GM19099 (cell line): ENCODE data around the gene SPNS2.

ENCODE experiments used
- POLR2A ChIP-seq: IDR thresholded peaks from 3 replicates; pipeline ENCODE4 v1.6.1; 2011; ENCODE audit warnings: low read depth; ENCODE audit not compliant: insufficient read length; ENCODE audit errors: extremely low read depth

SPNS2 gene

DNA sequence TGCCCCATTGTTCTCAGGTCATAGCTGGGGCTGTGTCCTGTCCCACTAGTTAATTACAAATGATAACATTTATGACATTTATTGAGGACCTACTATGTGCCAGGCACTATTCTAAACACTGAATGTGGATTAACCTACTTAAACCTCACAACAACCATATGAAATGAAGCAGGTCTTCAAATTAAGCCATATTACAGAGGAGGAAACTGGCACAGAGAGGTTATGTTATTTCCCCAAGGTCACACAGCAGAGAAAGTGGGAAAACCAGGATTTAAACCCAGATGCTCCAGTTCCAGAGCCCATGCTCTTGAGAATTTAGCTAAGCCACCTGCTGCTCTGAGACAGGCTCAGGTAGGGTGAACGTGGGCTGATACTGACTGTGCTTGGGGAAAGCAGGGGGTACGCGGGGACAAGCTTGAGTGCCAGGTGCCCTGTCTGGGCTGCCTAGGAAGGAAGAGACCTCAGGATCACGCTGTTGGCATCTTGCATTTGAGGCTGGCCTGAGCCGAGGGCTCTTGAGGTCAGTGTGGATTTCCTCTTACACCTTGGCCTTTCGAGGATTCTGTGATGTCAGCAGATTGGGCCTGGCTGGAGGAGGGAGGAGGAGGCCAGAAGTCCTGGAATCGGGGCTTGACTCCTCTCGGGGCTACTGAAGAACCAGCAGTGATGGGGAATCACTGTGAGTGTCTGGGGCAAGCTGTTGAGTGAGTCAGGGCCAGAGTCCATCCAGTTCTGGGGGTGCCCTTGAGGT is 8.9 kb downstream of the SPNS2 start:
- TF ChIP-seq POLR2A: no peak

DNA sequence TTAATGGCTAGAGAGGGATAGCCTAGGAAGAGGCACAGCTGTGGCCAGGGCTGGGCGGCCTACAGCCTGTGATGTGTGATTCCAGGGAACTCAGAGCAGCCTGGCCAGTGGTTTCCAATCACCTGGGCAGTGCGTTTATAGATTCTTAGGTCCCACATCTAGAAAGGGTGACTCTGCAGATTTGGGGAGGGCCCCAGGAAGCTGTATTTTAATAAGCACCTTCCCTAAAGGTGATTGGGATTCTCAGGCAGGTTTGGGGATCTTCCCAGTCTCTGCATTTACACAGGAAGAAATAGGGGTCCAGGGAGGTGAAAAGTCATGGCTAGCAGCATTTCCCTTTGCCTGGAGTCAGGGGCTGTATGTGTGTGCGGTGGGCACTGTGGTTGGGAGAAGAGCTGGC is 9.5 kb downstream of the SPNS2 start:
- TF ChIP-seq POLR2A: no peak

DNA sequence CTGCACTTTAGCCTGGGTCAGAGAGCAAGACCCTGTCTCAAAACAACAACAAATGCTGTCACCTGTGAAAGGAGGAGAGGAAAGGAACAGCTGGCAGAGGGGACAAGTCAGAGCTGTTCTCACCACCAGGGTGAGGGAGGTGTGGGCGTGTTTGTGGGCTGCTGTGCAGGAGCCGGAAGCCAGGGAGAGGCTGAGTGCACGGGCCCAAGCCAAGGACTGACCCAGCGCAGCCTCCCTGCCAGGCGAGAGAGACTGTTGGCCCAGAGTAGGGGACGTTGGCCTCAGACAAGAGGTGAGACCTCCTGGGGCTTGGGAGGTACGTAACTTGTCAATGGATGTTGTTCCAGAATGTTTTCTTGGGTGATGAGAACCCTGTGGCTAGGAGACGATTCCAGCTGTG is 10.7 kb downstream of the SPNS2 start:
- TF ChIP-seq POLR2A: no peak

DNA sequence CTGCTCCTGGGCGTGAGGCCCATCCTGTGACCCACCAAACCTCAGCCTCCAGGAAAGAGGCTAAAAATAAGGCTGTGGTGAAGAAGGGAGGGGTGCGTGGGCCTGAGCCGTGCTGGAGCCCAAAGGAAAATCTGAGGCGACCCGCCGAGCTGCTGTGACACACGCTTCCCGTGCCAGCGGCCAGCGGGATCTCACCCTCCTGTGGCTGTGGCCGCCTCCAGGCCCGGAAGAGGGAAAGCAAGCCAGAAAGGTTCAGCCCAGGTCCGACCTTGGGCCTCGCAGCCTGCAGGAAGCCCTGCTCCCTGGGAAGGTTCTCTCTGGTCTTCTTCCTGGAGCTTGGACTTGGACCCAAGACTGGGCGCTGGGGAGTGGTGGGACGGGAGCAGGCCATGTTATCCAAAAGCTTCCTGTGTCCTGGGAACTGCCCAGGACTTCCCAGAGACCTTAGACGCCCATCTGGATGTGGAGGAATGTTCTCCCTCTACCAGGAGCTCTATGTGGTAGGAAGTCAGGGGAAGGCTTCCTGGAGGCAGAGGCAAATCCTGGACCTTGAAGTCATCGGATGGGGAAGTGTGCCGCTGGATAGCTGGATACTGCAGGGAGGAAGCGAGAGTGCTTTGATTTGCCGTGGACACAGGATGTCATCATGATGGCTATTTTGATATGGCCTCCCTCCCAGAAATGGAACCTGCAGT is 11.4 kb downstream of the SPNS2 start:
- no peak for TF ChIP-seq POLR2A

DNA sequence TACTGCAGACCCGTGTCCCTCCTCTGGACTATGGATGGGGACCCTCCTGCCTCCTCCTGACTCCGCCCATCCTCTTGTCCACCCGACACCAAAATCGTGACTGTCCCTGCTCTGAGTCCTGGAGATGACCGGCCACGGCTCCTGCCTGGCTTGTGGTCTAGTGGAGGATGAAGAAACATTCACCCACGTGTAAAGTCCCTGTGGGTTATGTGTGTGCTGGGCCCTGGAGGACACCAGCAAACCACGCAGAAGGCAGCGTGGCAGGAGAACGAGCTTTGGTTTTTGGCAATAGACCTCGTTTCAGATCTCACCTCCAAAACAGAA is 11.9 kb downstream of the SPNS2 start:
- TF ChIP-seq POLR2A: no peak

DNA sequence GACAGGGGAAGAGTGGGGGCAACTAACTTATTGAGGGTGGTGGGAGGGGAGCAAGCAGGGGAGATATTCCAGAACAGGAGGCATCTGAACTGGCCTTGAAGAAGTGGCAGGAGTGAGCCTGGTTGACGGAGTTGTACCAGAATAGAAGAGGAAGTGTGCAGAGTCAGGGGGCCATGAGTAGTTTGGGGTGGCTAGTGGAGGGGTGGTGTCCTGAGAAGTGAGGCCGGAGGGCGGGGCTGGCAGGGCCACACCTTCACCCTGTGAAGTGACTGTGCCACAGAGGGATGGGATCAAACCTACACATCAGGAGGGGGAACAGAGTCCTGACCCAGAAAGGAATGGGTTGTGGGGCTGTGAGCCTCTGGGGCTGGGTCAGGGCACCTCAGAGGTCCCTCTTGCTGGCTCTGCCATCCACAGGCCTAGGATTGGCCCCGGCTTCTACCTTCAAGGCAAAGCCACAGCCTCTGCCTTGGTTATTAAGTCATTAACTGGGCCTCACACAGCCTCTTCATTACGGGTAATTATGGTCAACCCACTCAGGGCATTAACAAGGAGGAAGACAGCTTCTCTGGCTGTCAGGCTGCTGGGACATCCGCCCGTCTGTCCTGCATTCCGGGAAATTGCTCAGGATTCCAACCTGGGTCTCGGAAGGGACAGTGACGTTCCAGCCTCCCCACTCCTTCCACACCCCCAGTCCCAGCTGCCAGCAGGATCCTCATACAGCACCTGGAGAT is 12.7 kb downstream of the SPNS2 start:
- no peak for TF ChIP-seq POLR2A

DNA sequence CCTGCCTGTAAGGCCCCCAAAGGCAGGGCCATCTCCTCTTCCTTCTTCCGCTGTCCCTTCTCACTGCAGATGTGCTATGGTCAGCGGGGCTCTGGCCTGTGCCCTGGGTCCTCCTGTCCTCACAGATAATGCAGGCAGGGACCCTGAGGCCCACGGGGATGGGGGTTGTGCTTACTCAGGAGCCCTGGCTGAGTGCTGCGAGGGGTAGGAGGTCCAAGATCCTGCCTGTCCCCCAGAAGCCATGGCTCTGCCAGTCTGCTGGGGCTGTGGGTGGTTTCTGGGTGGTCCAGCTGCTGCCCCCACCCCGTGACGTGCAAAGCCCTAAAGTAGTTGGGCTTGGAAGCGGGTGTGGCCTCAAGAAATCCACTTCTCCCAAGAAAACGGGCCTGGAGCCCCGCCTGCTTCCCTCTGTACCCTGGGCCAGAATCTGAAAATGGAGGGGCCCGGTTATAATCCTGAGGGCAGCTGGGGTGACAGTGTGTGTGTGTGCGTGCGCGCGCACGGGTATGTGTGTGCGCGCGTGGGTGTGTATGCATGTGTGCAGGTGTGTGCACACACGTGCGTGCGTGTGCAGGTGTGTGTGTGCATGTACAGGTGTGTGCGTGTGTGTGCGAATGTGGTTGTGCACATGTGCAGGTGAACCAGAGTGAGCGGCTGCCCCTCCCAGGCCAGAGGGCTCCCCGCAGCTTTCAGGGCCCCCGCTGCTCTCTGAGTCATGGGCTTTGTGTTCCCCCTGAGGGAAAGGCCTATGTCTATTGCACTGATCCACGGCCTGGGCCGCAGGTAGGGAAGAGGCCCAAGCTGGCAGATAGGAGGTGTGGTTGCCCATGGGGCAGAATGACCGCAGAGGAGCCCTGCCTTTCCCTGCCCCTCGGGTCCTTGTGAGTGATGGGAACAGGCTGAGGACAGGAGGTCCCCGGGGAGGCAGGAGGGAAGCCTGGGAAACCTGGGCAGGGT is 13.8 kb downstream of the SPNS2 start:
- no peak for TF ChIP-seq POLR2A

DNA sequence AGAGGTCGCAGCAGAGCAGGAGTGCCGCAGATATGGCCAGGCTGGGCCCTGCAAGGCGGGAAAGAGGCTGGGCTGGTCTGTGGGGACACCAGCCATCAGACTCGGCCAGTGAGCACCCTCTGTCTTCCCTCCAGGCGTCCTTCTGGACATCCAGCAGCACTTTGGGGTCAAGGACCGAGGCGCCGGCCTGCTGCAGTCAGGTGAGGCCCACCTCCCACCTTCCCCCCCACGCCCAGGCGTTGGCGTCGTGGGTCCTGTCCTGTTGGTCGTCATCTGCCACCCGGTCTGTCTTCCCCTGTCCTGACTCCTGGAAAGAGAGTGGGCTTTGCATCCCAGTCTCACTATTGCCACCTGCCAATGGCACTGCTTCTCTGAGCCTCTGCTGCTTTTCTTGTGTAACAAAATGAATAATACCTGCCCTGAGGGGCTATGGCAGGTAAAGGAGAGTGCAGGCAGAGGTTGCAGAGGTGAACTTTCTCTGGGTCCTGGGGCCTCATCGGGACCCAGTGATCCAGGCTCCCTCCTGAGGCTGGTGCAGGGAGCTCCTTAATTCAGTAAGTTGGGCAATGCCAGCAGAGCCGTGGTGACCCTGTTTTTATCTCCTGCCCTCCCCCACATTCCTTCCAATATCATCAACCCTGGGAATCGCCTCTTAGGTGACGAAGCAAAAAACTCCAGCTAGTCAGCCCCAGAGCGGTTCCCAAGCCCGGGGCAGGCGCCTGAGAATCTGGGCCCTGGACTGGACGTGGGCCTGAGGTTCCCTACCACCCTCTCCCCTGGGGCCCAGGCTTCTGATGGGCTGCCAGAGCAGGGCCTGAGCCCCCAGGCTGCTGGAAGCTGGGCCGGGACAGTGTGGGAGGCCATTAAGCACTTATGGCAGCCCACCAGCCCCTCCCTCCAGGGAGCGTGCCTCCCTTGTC is 14.7 kb downstream of the SPNS2 start:
- no peak for TF ChIP-seq POLR2A

DNA sequence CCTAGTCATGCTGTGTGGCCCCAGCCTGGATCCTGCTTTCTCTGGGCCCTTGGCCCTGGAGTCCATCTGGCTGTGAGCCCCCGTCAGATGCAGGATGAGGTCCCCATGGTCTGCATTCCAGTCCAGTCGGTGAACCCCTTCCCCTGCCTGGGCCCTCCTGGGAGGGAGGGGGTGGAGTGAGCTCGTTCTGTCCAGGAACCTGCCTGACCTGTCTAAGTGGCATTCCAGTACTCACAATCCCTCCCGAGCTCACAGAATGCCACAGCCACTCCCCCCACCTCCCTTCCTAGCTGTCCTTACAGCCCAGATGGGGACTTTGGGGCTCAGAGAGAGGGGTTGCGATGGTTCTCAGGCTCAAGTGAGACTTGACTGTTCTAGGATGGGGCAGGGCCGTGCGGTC is 15.5 kb downstream of the SPNS2 start:
- no peak for TF ChIP-seq POLR2A

DNA sequence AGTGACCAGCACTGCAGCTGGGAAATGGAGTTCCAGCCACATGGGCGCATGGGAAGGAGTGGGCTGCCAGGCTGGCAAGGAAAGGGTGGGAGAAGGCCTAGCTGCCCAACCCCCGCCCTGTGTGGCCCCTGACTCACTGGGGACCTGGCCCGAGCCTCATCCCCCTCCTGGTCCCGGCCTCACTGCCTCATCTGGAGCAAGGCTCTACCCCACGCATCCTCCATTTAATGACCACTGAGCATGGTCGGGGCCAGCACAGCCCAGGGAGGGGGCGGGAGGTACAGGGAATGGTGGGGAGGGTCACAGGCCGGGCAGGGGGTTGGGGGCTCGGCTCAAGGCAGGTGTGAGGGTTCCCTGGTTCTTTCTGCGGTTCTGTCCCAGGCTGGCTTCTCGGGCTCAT is 16.1 kb downstream of the SPNS2 start:
- TF ChIP-seq POLR2A: no peak

DNA sequence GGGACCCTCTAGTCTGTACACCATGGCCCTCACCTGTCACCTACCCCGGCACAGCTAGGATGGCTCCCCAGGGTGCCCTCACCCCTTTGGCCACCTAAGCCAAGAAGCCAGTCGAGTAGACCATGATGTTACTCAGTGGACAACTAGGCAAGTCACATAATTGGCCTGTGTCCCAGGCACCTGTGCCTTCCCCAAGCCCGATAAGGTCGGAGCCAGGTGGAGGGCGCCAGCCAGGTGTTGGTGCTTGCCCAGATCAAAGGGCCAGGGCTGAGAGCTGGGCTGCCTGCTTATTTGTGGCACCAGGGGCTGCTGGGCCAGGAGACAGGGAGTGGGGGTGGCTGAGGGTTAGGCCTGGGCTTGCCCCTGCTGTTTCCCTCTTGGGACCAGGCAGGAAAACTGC is 16.8 kb downstream of the SPNS2 start:
- TF ChIP-seq POLR2A: no peak

DNA sequence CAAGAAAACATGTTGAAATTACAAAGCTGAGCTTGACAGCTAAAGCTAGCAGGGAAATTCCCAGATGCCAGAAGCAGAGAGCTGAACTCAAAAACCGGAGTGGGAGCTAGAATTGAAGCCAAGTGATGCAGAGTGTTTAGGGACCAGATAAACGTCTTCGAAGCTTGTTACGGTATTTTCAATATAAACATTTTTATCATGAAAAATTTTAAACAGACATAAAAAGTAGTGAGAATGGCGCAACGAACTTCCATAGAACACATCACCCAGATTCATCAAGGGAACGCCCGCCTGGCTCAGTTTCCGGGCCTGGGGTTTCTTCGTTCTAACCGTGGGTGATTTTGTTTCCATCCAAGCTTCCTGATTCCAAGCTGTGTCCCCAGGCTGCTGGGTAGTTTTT is 18.1 kb downstream of the SPNS2 start:
- TF ChIP-seq POLR2A: no peak

DNA sequence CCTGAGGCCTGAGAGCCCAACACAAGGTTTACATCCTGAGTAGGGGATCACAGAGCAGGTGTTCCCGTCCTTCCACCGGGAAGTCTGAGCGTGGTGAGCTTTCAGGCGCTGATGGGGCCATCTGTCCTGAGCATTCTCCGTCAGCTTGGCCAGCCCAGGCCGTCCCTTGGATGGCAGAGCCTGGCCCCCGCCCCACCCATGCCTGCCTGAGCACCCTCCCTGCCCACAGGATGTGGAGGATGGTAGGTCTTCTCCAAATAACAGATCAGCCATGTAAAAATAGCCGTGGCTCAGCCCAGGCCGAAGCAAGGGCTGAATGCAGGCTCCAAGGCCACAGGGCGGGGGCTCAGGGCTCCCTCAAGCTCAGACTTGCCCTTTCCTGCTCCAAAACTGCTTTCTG is 20.2 kb downstream of the SPNS2 start:
- no peak for TF ChIP-seq POLR2A

DNA sequence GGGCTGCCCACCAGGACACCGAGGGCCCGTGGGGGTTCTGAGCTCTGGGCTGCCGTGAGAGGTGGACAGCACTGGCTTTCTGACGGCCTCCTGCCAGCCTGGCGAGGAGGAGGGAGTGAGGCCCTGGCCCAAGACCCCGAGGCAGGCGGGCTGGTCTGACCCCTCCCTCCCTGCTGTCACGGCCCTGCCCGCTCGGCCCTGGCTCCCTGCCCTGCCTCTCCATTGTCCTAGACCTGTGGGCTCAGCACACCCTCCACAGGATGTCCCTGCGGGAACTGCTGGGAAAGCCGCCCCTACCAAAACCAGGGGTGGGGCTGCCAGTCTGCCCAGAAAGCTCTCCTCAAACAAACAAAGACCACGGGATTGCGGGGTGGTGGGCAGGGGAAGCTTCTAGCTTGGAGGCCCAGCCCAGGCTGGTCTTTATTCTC is 20.7 kb downstream of the SPNS2 start:
- no peak for TF ChIP-seq POLR2A

DNA sequence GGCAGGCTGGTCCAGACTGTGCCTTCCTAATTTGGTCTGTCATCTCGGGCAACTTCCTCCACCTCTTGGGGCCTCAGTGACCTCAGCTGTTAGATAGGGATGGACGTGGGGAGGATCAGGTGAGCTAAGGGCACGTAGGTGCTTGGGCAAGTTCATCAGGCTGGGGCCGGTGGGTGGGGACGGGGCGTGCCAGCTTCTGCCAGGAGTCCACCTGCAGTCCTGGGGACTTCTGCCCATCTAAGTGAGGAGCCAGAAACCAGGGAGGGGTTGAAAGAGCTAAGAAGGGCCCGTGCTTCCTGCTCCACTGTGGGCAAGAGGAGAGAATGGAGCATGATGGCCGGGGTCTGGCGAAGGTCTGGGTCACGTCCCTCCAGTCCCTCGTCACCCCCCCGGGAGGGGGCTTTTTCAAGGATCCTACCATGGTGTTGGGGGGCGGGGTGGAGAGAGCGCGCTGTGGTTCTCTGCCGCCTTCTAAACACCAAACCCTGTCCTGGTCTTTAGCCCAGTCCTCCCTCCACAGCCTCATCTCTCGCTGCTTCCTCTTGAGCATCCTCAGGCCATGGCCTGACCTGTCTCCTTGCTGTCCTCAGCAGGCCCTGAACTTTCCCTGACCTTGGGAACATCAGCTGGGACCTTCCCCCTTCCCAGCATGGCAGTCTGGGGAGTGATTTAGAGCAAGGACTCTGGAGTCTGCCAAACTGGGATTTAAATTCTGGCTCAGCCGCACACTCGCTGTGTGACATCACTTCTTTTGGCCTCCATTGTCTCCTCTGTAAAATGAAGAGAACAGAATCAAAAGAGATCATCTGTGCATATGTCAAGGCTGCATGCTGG is 21.6 kb downstream of the SPNS2 start:
- TF ChIP-seq POLR2A: no peak
